CD1c-positive myeloid dendritic cell (primary cell): ENCODE results near the gene STIM1.
"Not testable (repeated sequence)": the region's sequence is repeated elsewhere in the genome, so short reads cannot be mapped to it uniquely, and the experiment has no call there.

Experiments used
- DNase-seq: peaks from one replicate; pipeline ENCODE4 v3.0.0-alpha.2; 2016; ENCODE audit errors: extremely low spot score

Gene STIM1

DNA sequence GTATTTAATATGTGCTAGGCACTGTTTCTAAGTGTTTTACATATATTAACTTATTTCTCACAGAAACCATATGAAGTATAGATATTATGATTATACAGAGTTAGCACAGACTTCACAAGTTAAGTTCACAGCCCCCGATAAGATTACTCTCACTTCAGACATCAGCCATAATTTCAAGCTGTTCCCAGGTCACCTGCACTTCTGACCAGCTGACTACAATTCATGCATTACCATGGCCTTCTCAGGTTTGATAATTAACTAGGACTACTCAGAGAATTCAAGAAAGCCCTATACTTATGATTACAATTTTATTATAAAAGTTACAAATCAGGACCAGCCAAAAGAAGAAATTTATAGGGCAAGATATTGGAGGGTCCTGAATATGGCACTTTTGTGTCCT is 170.9 kb downstream of the STIM1 start:
- no peak for DNase-seq

DNA sequence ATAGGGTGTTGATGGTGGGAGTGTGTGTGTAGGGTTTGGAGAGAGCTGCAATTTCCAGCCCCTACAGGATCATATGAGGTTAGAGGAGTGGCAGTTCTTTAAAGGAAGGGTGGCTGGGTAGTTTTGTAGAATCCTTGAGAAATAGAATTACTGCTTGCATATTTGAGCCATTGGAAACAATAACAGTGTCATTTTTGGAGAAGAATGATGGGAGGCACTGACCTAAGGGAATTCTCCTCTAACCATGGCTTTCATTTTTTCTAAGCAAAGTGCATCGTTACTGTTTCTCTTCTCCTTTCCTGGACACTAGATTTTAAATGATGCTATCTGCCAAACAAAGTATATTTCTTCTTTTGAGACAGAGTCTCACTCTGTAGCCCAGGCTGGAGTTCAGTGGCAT is 172.3 kb downstream of the STIM1 start:
- DNase-seq: no peak

DNA sequence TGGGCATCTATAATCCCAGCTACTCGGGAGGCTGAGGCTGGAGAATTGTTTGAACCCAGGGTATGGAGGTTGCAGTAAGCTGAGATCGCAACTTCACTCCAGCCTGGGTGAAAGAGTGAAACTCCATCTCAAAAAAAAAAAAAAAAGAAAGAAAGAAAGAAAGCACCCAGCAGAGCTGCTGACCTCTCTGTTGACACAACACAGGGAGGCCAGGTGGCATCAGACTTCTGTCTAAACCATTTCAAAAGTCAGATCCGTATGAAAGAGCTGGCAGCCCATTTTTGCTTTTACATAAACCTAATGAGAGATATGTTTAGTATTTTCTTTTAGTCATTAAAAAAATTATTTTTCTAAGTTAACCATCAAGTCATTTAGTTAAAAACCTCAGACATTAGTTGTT is 174.7 kb downstream of the STIM1 start:
- no peak for DNase-seq

DNA sequence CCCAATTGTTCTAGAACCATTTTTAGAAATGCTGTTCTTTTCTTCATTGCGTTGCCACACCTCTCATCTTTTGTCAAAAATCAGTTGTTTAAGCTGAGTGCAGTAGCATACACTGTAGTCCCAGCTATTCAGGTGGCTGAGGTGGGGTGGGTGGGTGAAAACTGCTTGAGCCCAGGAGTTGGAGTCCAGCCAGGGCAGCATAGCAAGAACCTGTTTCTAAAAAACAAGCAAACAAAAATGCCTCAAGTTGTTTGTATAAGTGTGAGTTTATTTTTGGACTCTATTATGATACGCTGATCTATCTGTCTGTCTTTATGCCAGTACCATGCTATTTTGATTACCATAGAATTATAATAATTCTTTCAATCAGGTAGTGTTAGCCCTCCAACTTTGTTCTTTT is 176.6 kb downstream of the STIM1 start:
- DNase-seq: no peak

DNA sequence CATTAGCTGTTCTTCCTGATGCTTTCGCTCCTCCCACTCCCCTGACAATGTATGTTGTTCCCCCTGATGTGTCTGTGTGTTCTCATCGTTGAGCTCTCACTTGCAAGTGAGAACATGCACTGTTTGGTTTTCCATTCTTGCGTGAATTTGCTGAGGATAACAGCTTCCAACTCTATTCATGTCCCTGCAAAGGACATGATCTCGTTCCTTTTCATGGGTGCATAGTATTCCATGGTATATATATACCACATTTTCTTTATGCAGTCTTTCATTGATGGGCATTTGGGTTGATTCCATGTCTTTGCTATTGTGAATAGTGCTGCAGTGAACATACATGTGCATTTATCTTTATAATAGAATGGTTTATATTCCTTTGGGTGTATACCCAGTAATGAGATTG is 180.5 kb downstream of the STIM1 start:
- DNase-seq: no peak

DNA sequence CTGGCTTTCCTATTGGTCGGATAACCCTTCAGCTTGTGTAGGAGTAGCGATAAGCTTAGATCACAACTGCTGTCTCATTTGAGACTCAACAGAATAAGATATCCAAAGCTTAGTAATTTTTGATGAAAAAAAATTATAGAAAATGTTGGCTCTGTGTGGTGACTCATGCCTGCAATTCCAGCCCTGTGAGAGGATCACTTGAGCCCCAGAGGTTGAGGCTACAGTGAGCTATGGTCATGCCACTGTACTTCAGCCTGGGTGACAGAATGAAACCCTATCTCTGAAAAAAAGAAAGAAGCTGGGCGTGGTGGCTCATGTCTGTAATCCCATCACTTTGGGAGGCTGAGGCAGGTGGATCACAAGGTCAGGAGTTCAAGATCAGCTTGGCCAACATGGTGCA is 183.5 kb downstream of the STIM1 start:
- DNase-seq: no peak

DNA sequence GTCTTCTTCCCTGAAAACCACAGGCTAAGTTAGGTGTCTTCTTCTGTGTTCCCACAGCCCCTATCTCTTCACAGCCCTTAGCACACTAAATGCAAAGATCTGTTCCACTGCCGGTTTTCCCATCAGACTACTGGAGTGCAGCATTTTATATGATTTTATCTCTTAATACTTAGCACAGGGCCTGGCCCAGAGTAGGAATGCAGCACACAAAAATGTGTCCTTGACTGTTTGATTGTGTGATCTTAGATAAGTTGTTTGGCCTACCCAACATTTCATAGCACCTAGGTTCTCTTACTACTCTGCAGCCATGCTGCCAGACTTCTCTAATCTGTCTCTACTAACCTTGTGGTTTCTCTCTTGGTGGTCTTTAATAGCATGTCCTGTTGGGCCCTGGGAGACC is 185.0 kb downstream of the STIM1 start:
- no peak for DNase-seq

DNA sequence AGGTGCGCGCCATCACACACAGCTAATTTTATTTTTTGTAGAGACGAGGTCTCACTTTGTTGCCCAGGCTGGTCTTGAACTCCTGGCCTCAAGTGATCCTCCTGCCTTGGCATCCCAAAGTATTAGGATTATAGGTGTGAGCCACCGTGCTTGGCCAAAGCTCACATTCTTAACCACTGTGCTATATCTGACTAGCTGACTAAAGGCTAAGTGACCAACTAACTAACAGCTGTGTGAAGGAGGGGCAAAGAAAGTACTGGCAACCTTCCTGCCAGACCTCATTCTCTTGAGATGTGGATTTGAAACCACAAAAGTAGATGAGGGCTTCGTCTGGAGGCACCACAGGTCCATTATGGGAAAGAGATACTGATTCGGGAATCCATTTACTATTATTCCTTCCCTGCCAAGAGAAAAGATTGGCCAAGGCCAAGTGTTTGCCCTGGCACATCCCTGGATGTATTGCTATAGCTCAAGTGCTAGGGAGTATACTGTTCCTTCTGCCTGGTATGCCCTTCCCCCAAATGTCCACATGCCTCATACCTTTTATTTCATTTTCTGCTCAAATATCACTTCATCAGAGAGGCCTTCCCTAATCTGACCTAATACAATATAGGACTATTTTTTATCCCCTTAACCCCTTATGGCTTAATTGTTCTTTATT is 186.4 kb downstream of the STIM1 start:
- DNase-seq: no peak

DNA sequence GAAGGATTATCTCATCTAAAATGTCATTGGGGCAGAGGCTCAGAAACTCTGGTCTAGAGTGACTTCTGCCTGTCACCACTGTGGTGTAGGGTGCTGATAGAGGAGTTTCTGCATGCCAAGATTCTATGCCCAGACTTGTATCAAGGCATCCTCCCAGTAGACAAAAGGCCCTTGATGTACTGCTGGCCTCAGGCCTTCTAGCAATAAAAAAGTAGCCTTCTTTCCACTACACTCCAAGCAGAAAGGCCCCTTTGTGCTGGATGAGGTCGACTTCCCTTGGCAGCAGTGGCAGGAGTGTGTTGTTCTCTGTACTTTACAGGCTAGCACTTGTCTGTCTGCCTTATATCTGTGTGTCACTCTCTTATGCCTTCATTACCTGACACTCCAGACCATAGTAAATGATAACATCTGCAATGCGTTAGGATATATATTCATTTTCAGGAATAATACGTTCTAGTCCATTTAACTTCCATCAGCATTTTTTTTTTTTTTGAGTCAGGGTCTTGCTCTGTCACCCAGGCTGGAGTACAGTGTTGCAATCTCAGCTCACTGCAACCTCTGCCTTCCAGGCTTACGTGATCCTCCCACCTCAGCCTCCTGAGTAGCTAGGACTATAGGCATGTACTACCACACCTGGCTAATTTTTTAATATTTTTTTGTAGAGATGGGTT is 189.6 kb downstream of the STIM1 start:
- no peak for DNase-seq

DNA sequence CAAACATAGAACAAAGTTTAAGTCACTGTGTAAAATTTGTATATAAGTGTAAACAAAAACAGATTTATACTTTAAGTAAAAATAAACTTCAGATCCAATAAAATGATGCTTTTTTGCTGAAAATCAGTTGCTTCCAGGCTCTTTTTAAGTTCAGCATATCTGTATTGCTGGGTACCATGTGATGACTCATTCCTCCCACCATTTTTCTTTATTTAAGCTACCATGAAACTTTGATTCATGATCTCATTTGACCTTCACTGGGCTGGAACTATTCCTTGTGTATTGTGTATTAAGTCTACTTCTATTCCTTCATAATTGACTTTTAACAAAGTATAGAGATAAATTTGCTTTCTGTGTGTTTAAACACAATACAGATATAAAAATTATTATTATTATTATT is 192.9 kb downstream of the STIM1 start:
- DNase-seq: peak; percentile 7

DNA sequence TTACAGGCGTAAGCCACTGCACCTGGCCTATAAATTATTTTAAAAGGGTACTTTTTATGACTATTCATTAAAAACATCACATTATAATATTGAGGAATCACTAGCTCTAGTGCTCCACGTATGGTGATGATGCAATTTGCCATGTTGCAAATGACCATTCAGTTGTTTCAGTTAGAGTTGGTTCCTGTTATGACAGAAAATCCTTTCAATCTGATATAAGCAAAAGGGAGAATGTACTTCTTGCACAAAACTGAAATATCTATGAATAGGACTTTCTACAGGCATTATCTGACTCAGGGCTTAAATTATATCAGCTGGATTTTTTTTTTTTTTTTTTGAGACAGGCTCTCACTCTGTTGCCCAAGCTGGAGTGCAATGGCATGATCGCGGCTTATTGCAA is 193.5 kb downstream of the STIM1 start:
- DNase-seq: peak; percentile 79

DNA sequence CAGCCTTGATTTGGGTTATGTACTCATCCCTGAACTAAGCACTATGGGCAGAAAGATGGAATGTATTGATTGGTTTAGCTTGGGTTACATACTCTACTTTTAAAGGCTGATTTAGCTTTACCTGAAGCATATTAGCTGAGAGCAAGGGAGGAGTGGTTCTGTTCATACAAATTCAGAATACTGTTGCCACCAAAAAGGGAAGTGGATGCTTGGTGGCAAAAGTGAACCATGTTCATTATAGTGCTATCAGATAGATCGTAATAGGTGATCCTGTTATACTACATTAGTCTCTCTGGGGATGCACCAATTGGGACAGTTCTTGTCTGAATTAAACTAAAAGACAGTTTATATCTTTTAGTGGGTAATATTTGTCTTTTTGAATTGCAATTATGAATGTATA is 194.7 kb downstream of the STIM1 start:
- DNase-seq: peak; percentile 21

DNA sequence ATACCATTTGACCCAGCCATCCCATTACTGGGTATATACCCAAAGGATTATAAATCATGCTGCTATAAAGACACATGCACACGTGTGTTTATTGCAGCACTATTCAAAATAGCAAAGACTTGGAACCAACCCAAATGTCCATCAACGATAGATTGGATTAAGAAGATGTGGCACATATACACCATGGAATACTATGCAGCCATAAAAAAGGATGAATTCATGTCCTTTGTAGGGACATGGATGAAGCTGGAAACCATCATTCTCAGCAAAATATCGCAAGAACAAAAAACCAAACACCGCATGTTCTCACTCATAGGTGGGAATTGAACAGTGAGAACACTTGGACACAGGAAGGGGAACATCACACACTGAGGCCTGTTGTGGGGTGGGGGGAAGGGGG is 197.7 kb downstream of the STIM1 start:
- not testable (repeated sequence) for DNase-seq

DNA sequence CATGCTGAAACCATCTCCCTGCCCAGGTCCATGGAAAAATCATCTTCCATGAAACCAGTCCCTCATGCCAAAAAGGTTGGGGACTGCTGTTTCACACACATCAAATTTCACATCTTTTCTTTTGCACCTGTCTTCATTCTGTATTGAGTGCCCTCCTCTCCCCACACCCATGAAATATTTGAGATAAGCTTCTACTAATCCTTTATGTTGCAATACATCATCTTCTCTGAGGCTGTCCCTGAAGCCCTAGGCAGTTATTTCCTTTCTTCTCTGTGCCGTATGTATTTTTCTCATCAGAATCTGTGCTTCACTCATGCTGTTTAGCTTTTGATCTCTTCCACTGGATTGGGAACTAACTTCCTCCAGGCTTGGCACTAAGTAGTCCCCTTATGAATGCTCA is 199.2 kb downstream of the STIM1 start:
- no peak for DNase-seq

DNA sequence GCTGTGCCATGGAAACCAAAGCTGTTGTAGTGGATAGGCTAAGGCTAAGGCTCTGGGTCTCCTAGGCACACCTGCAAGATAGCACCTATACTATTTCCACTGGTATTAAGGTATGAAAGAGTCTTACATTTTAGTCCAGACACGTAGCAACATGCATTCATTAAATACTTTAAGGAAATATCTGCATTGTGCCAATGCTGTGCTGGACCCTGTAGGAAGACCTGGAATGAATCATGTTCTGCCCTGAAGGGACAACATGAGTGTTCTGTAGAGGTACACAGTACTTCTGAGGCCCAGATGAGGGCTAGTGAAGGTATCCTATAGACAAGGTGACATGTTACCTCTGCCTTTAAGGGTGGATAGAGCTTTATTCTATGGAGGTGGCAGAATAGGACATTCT is 204.0 kb downstream of the STIM1 start:
- DNase-seq: no peak

DNA sequence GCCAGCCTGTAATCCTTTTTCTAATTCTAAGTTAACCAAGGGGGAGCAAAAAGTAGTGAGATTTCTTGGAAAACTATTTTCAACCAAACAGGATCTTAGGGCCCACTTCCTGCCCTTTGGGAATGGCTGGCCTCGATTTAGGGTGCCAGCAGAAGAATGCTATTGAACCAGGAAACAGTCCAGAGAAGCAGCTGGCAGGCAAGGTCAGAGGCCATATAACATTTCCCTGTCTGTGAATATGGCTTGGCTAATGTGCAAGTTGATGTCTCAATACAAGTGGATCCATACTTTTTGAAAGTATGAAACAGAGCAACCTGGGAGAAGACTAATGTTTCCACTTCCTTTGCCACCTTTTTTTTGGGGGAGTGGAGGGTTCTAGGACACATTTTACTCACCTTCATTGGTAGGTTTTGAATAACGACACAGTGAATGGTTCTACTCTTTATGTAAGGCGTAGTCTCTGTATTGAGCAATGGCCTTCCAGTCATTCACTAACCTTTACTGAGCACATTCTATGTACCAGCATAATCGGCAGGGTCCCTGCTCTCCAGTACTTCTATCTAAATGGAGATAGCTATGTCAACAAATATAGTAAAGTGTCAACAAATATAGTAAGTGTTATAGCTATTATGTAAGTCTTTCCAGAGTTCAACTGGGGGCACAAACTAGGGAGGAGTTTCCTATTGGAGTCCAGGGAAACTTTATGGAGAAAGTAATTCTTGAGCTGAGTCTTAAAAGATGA is 204.9 kb downstream of the STIM1 start:
- DNase-seq: no peak

DNA sequence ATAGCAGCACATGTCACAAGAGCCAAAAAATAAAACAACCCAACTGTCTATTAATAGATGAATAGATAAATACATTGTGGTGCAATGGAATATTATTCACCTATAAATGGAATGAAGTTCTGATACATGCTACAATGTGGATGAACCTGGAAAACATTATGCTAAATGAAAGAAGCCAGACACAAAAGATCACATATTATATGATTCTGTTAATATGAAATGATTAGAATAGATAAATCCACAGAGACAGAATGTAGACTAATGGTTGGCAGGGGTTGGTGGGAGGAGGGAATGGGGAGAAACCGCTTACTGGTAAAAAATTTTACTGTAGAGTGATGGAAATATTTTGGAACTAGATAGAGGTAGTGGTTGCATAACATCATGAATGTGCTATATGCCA is 206.2 kb downstream of the STIM1 start:
- no peak for DNase-seq

DNA sequence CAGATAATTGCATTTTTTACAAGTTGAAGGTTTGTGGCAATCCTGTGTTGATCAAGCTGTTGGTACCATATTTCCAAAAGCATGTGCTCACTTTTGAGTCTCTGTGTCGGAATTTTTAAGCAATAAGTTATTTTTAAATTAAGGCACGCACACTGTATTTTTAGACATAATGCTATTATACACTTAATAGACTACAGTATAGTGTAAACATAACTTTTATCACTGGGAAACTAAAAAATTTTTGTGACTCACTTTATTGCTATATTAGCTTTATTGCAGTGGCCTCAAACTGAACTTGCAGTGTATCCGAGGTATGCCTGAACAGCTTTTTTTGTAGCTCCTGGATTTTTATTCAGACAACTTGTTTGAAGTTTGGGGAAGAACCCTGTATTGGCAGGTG is 207.9 kb downstream of the STIM1 start:
- DNase-seq: no peak

DNA sequence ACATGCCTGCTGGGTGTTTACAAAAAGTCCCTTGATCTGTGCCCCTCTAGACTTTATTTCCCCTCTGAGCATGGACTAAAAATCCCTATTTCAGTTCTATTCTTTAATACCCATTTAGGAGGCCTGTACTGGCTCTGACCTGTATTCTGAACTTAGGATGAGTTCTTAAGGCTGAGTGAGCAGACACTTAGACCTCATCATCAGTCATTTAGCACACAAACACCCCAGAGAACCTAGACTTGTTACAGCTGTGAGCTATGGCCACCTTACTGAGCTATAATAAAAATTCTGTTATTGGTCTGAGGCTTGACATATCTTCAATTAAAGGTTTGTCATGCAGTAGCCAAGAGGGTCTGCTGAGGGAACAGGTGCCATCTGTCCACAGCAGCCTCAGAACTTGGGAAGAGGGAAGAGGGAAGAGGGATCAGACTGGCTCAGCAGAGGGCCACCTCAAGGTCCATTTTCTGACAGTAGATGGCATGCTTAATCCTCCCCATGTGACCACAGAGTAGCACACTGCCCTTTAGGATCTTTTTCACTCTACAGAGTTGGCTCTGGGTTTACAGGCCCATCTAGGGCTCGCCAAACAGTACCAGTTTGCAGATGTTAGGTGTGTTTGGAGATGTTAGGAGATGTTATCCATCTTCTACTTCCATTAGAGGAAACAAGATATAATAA is 209.0 kb downstream of the STIM1 start:
- DNase-seq: no peak

DNA sequence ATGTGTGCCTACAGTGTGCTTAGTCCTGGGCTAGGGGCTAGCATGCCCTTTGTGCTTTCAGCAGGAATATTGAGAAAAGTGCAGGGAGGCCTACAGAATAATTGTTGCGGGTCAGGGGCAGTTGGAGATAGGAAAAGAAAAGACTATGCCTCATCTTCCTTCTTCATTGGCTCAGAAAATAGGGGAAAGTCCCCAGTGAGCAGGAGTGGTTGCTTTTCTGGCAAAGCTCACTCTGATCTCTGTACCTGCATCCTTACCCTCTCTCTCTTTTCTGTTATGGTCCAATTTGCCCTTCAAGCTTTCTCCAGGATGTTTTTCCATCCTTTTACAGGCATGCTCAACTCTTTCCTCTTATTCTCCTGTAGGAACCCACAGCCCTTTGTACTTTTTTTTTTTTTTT is 209.6 kb downstream of the STIM1 start:
- no peak for DNase-seq

DNA sequence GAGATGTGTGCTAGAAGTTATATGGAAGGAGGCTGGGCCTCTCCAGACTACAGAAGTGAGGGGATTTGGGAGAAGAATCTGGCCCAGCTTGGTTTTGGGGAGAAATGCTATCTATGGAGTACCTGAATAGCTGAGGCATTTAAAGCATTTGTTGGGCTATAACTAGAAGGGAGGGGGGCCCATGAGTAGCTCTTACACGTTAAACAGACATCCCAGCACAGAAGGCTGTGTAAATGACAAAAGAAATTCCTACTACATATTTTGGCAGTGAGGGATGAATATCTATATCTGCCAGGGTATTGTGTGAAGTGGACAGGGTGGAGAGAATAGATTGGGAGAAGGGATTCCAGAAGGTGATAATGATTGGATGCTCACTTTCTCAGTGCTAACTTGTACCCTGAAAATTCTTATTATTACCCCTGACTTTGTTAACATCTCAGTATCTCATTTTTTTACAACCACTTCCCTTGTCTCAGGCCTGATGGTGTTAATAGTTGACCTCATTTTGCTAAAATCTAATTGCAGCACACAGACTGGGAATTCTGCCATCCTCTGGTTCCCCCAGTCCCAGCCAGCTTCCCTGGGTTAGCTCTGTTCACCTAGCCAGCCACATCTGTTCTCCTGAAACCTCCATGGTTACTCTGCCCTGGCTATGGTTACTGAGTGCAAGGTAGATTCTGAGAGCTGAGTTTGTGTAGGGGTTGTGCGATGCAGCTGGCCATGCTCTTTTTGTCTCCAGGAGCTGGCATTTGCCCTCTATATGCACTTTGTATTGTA is 210.3 kb downstream of the STIM1 start:
- DNase-seq: no peak

DNA sequence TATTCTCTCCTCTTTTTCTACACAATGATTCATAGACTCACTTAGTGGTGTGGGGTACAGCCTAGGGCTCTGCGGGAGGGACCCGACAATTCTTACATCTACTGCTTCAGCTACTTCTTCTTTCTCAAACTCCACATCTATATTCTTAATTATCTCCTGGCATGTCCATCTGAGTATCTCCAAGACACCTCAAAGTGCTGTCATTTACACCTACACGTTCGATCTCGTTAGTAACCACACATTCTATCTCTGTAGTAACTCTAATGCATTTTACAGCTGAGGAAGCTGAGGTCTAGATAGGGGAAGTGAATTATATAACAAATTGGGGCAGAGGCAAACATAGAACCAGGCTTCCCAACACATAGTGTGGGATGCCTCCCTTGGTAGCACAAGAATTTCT is 211.4 kb downstream of the STIM1 start:
- peak; percentile 71 for DNase-seq
